Parathyroid adenoma (tissue), 2 donors: ENCODE measurements around the gene C18orf63.

Experiments used
- H2AFZ ChIP-seq: fragments of 300-600 bp; sonication (generic); one replicate; pipeline ENCODE4 v1.7.0; 2017; ENCODE audit warnings: antibody characterized with exemption, mild to moderate bottlenecking
- H3K27ac ChIP-seq: fragments of 300-600 bp; sonication (generic); one replicate; pipeline ENCODE4 v1.7.0; 2017
- H3K27me3 ChIP-seq: fragments of 300-600 bp; sonication (generic); one replicate; pipeline ENCODE4 v1.7.0; 2017; ENCODE audit warnings: low read length; ENCODE audit not compliant: control insufficient read depth, insufficient read depth
- H3K36me3 ChIP-seq: fragments of 300-600 bp; sonication (generic); one replicate; pipeline ENCODE4 v1.7.0; 2017; ENCODE audit warnings: low read length; ENCODE audit not compliant: control insufficient read depth, insufficient read depth
- H3K4me1 ChIP-seq: fragments of 300-600 bp; sonication (generic); one replicate; pipeline ENCODE4 v1.7.0; 2017; ENCODE audit warnings: control low read depth
- H3K4me2 ChIP-seq: fragments of 300-600 bp; sonication (generic); one replicate; pipeline ENCODE4 v1.7.0; 2017; ENCODE audit warnings: low read length
- H3K4me3 ChIP-seq: fragments of 300-600 bp; sonication (generic); one replicate; pipeline ENCODE4 v1.7.0; 2017; ENCODE audit warnings: low read depth, low read length
- H3K79me2 ChIP-seq: fragments of 300-600 bp; sonication (generic); one replicate; pipeline ENCODE4 v1.7.0; 2017; ENCODE audit warnings: control low read depth
- H3K9ac ChIP-seq: fragments of 300-600 bp; sonication (generic); one replicate; pipeline ENCODE4 v1.7.0; 2017; ENCODE audit warnings: mild to moderate bottlenecking
- H3K9me3 ChIP-seq: fragments of 300-600 bp; sonication (generic); one replicate; pipeline ENCODE4 v1.7.0; 2017; ENCODE audit warnings: low read length; ENCODE audit not compliant: control insufficient read depth
- TF ChIP-seq, protein P1 (sequence below): fragments of 300-600 bp; sonication (generic); IDR thresholded peaks from one replicate; pipeline ENCODE4 v1.7.0; 2017; ENCODE audit warnings: antibody characterized with exemption, mild to moderate bottlenecking
- donor health status: primary hyperparathyroidism.

Gene C18orf63

DNA sequence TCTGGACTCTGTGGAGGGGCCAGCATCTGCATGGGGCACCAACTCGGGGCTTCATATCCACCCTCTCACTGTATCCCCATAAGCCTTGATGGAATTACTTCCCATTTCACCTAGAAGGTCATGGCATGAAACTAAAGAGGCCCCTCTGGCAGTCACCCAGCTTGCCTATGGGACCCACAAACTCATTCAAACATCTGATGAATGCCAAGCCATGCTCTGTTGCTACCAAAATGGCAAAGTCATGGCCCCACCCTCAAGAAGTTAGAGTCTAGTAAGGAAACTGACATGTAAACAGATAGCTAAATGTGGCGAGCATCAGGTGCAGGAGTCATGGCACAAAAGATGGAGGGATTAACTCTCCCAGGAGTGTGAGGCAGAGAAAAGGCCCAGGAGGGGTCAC, 38.3 kb upstream of the C18orf63 start:
- no peaks in the 10 kb centered on the region for H3K27me3 ChIP-seq
- TF ChIP-seq, protein P1, sequence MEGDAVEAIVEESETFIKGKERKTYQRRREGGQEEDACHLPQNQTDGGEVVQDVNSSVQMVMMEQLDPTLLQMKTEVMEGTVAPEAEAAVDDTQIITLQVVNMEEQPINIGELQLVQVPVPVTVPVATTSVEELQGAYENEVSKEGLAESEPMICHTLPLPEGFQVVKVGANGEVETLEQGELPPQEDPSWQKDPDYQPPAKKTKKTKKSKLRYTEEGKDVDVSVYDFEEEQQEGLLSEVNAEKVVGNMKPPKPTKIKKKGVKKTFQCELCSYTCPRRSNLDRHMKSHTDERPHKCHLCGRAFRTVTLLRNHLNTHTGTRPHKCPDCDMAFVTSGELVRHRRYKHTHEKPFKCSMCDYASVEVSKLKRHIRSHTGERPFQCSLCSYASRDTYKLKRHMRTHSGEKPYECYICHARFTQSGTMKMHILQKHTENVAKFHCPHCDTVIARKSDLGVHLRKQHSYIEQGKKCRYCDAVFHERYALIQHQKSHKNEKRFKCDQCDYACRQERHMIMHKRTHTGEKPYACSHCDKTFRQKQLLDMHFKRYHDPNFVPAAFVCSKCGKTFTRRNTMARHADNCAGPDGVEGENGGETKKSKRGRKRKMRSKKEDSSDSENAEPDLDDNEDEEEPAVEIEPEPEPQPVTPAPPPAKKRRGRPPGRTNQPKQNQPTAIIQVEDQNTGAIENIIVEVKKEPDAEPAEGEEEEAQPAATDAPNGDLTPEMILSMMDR = no peak
- no peak overlapping the region for H3K4me3 ChIP-seq
- no peaks in the 10 kb centered on the region for H3K9me3 ChIP-seq
- H3K4me1 ChIP-seq = peaks cover 38% of the 10 kb centered on the region
- H3K4me2 ChIP-seq = no peak overlapping the region
- H3K9ac ChIP-seq = no peak overlapping the region
- H3K36me3 ChIP-seq = no peaks in the 10 kb centered on the region
- H2AFZ ChIP-seq = no peak overlapping the region
- H3K27ac ChIP-seq = no peak overlapping the region
- peaks cover 74% of the 10 kb centered on the region for H3K79me2 ChIP-seq

DNA sequence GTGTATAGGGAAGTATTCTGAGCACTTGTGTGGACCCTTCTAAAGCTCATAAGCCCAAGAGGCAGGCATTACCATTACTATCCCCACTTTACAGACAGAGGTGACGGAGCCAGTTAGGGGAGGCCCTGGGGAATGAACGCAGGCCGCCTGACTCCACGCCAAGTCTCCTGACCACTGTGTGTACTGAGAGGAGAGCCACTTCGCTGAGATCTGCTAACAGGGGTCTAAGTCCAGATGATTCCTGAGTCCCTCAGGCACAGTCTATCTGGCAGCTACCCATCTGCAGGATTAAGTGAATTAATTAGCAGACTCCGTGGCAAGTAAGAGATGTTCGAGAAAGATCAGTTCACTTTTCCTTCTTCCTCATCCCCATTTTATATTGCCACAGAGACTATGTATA, 37.6 kb upstream of the C18orf63 start:
- H3K4me1 ChIP-seq = peaks cover 46% of the 10 kb centered on the region
- no peaks in the 10 kb centered on the region for H3K27me3 ChIP-seq
- TF ChIP-seq, protein P1 = no peak
- H3K79me2 ChIP-seq = peaks cover 71% of the 10 kb centered on the region
- no peak overlapping the region for H3K4me3 ChIP-seq
- H3K4me2 ChIP-seq = no peak overlapping the region
- no peak overlapping the region for H3K27ac ChIP-seq
- no peaks in the 10 kb centered on the region for H3K9me3 ChIP-seq
- H3K9ac ChIP-seq = no peak overlapping the region
- H3K36me3 ChIP-seq = no peaks in the 10 kb centered on the region
- no peak overlapping the region for H2AFZ ChIP-seq

DNA sequence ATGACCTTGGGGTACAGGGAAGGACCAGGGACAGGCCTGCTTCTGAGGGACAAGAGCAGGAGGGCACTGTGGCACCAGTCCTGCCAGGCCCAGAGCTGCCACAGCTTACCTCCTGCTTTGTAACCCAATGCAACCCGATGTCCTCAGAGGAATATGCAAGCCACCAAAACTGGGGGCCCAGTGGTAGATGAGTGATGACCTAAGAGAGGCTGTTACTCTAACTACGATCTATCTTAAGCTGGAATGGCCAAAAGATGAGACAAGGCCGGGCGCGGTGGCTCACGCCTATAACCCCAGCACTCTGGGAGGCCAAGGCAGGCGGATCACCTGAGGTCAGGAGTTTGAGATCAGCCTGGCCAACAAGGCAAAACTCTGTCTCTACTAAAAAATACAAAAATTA, 36.7 kb upstream of the C18orf63 start:
- Histone ChIP-seq H3K79me2 (peaks cover 64% of the 10 kb centered on the region), H3K4me3 (no peak overlapping the region), H3K27ac (no peak overlapping the region), H3K27me3 (no peaks in the 10 kb centered on the region), H3K4me1 (peaks cover 46% of the 10 kb centered on the region), H3K36me3 (no peaks in the 10 kb centered on the region), H3K9me3 (no peaks in the 10 kb centered on the region), H3K9ac (no peak overlapping the region), H2AFZ (no peak overlapping the region), H3K4me2 (no peak overlapping the region)
- TF ChIP-seq, protein P1 = no peak

DNA sequence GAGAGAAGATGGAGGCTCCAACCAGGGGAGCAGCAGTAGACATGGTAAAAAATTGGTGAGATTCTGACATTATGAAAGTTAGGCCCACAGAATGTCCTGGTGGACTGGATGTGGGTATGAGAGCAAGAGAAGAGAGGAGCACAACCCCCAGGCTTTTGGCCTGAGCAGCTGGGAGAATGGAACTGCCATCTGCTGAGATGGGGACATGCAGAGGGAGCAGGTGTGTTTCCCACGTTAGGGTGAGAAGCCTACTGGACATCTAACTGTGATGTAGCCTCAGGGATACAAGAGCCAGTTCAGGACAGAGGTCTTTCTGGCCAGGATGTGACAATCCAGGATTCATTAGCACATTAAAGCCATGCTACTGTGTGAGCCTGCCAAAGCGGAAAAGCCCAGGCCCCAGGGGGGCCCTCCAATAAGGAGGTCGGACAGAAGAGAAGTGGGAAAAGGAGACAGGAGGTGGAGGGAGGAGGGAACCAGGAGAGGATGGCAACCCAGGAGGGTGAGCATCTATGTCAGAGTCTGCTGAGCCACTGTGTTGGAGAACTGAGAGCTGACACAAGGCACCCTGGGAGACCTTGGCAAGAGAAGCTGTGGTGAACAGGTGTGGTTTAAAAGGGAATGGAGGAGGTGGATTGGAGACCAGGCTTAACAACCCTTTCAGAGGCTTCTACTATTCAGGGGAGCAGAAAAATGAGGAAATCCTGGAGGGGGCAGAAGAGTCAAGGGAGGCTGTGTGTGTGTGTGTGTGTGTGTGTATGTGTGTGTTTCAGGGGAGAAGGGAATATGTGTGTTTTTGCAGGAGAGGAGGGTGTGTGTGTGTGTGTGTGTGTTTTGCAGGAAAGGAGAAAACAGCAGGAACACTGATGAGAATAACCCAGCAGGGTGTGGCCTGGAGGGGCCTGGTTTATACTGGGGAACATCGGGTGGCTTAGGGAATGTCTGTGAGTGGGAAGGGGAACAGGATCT, 34.3 kb upstream of the C18orf63 start:
- Histone ChIP-seq H3K79me2 (peaks cover 49% of the 10 kb centered on the region), H3K9ac (no peak overlapping the region), H3K4me3 (no peak overlapping the region), H3K4me1 (peaks cover 55% of the 10 kb centered on the region), H3K4me2 (no peak overlapping the region), H3K27me3 (no peaks in the 10 kb centered on the region), H3K27ac (no peak overlapping the region), H3K36me3 (no peaks in the 10 kb centered on the region), H3K9me3 (no peaks in the 10 kb centered on the region), H2AFZ (no peak overlapping the region)
- TF ChIP-seq, protein P1 = no peak
